ENCODE data around the gene OR6V1. TPM values are rescaled to one million over a fixed set of nuclear protein-coding genes. Genes with fewer than 3 reads are reported as not detected.

Gene OR6V1
- total RNA-seq, 4 donors from 2014 or later, result not detected

GRCh38 chr7:143042159-143042789, 9.9 kb upstream of the OR6V1 start:
- no peak for TF ChIP-seq CTCF (IDR thresholded peaks at IDR 0.05; ENCODE audit: low read depth)

- TF ChIP-seq CTCF (IDR thresholded peaks at IDR 0.05; ENCODE audit: low read depth), result no peak
Observed at GRCh38 chr7:143042790-143043271, 9.3 kb upstream of the OR6V1 start.

- no peak for TF ChIP-seq CTCF (IDR thresholded peaks at IDR 0.05; ENCODE audit: low read depth)
Observed at GRCh38 chr7:143043391-143043790, 8.8 kb upstream of the OR6V1 start.

- no peak for TF ChIP-seq CTCF (IDR thresholded peaks at IDR 0.05; ENCODE audit: low read depth)
Observed at GRCh38 chr7:143046426-143046851, 5.7 kb upstream of the OR6V1 start.

GRCh38 chr7:143047326-143047725, 4.8 kb upstream of the OR6V1 start:
- TF ChIP-seq CTCF (IDR thresholded peaks at IDR 0.05; ENCODE audit: low read depth), result no peak

GRCh38 chr7:143048827-143049226, 3.3 kb upstream of the OR6V1 start:
- TF ChIP-seq CTCF (IDR thresholded peaks at IDR 0.05; ENCODE audit: low read depth), result no peak

GRCh38 chr7:143049362-143049761, 2.8 kb upstream of the OR6V1 start:
- TF ChIP-seq CTCF (IDR thresholded peaks at IDR 0.05; ENCODE audit: low read depth), result no peak
